Muscle layer of duodenum (tissue), 2 donors: ENCODE measurements around the gene ZDHHC14.

Experiments
- H3K27ac ChIP-seq: one replicate; pipeline ENCODE4 v1.7.0; 2013; ENCODE audit warnings: mild to moderate bottlenecking, low read length
- H3K27me3 ChIP-seq: one replicate; pipeline ENCODE4 v1.7.0; 2013; ENCODE audit warnings: low read depth, mild to moderate bottlenecking, control low read depth, low read length
- H3K36me3 ChIP-seq, 2 donors: one replicate each; pipeline ENCODE4 v1.7.0; 2013; ENCODE audit warnings: low read length in 2 of 2, control low read depth in 1 of 2, mild to moderate bottlenecking in 1 of 2; ENCODE audit not compliant: insufficient read depth in 2 of 2, control insufficient read depth in 1 of 2
- H3K4me1 ChIP-seq, 2 donors: one replicate each; pipeline ENCODE4 v1.7.0; 2013; ENCODE audit warnings: low read length in 2 of 2, mild to moderate bottlenecking in 2 of 2, control low read depth in 1 of 2, moderate library complexity in 1 of 2; ENCODE audit not compliant: insufficient read depth in 2 of 2, control insufficient read depth in 1 of 2
- H3K4me3 ChIP-seq, 2 donors: one replicate each; pipeline ENCODE4 v1.7.0; 2013; ENCODE audit warnings: low read length in 2 of 2, low read depth in 1 of 2, mild to moderate bottlenecking in 1 of 2
- H3K9me3 ChIP-seq, 2 donors: one replicate each; pipeline ENCODE4 v1.7.0; 2013; ENCODE audit warnings: low read length in 2 of 2, control low read depth in 1 of 2, mild to moderate bottlenecking in 1 of 2; ENCODE audit not compliant: control insufficient read depth in 1 of 2
- donor health status: healthy.

The ZDHHC14 gene

GRCh38 chr6:157513619-157514485 lies 132.9 kb downstream of the ZDHHC14 start:
- Histone ChIP-seq H3K27me3 (no peaks in the 10 kb centered on the region), H3K36me3 (no peaks in the 10 kb centered on the region), H3K27ac (no peak overlapping the region), H3K4me1 (no peaks in the 10 kb centered on the region), H3K4me3 (no peak overlapping the region), H3K9me3 (no peaks in the 10 kb centered on the region)

- no peaks in the 10 kb centered on the region for H3K27me3 ChIP-seq
- no peak overlapping the region for H3K4me3 ChIP-seq
- no peaks in the 10 kb centered on the region for H3K9me3 ChIP-seq
- H3K27ac ChIP-seq: no peak overlapping the region
- no peaks in the 10 kb centered on the region for H3K36me3 ChIP-seq
- no peaks in the 10 kb centered on the region for H3K4me1 ChIP-seq
These were observed 133.9 kb downstream of the ZDHHC14 start for GRCh38 chr6:157514659-157515496.

- no peaks in the 10 kb centered on the region for H3K4me1 ChIP-seq
- H3K4me3 ChIP-seq: no peak overlapping the region
- no peaks in the 10 kb centered on the region for H3K9me3 ChIP-seq
- H3K27ac ChIP-seq: no peak overlapping the region
- no peaks in the 10 kb centered on the region for H3K27me3 ChIP-seq
- no peaks in the 10 kb centered on the region for H3K36me3 ChIP-seq
These were observed 135.5 kb downstream of the ZDHHC14 start for GRCh38 chr6:157516319-157517026.

- H3K27me3 ChIP-seq: no peaks in the 10 kb centered on the region
- no peaks in the 10 kb centered on the region for H3K36me3 ChIP-seq
- no peak overlapping the region for H3K27ac ChIP-seq
- no peak overlapping the region for H3K4me3 ChIP-seq
- H3K4me1 ChIP-seq: no peaks in the 10 kb centered on the region
- H3K9me3 ChIP-seq: no peaks in the 10 kb centered on the region
These were observed 136.8 kb downstream of the ZDHHC14 start for GRCh38 chr6:157517601-157518359.

- H3K36me3 ChIP-seq: no peaks in the 10 kb centered on the region
- no peak overlapping the region for H3K4me3 ChIP-seq
- H3K9me3 ChIP-seq: no peaks in the 10 kb centered on the region
- no peaks in the 10 kb centered on the region for H3K27me3 ChIP-seq
- H3K27ac ChIP-seq: no peak overlapping the region
- H3K4me1 ChIP-seq: no peaks in the 10 kb centered on the region
These were observed 137.6 kb downstream of the ZDHHC14 start for GRCh38 chr6:157518397-157519250.

- Histone ChIP-seq H3K9me3 (no peaks in the 10 kb centered on the region), H3K27me3 (no peaks in the 10 kb centered on the region), H3K27ac (no peak overlapping the region), H3K4me1 (no peaks in the 10 kb centered on the region), H3K4me3 (no peak overlapping the region), H3K36me3 (no peaks in the 10 kb centered on the region)
These were observed 138.5 kb downstream of the ZDHHC14 start for GRCh38 chr6:157519255-157520116.

- H3K9me3 ChIP-seq: no peaks in the 10 kb centered on the region
- H3K4me3 ChIP-seq: no peak overlapping the region
- no peaks in the 10 kb centered on the region for H3K27me3 ChIP-seq
- H3K27ac ChIP-seq: no peak overlapping the region
- H3K36me3 ChIP-seq: no peaks in the 10 kb centered on the region
- H3K4me1 ChIP-seq: no peaks in the 10 kb centered on the region
These were observed 139.1 kb downstream of the ZDHHC14 start for GRCh38 chr6:157520117-157520406.

GRCh38 chr6:157520596-157521361 lies 139.8 kb downstream of the ZDHHC14 start:
- H3K36me3 ChIP-seq: no peaks in the 10 kb centered on the region
- no peaks in the 10 kb centered on the region for H3K4me1 ChIP-seq
- no peaks in the 10 kb centered on the region for H3K9me3 ChIP-seq
- H3K27me3 ChIP-seq: no peaks in the 10 kb centered on the region
- no peak overlapping the region for H3K27ac ChIP-seq
- H3K4me3 ChIP-seq: no peak overlapping the region
